ENCODE measurements around the gene CEP104.

The CEP104 gene

GRCh38 chr1:3893190-3893589 is 36.2 kb upstream of the CEP104 start:
- no peak for DNase-seq

DNA sequence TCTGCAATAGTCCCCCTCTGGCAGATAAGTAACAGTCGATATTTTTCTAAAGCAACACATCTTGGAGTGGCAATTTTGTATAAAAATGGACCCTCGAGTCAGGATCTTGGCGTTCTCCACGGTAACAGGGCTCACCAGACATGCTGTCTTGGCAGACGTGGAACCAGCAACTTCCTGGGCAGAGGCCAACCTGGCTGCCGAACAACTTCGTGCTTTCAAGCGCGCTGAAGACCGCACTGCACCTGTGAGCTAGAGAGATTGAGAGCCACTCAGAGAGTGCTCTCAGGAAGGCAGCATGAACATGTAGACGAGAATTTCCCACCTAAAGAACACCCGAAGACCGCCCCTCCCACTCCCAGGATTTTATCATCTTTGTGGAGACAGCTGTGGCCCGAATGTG is 35.7 kb upstream of the CEP104 start:
- DNase-seq, result no peak

- no peak for DNase-seq
Measured at GRCh38 chr1:3891329-3891865, 34.4 kb upstream of the CEP104 start.

GRCh38 chr1:3890389-3891328 is 33.6 kb upstream of the CEP104 start:
- DNase-seq, result no peak

DNA sequence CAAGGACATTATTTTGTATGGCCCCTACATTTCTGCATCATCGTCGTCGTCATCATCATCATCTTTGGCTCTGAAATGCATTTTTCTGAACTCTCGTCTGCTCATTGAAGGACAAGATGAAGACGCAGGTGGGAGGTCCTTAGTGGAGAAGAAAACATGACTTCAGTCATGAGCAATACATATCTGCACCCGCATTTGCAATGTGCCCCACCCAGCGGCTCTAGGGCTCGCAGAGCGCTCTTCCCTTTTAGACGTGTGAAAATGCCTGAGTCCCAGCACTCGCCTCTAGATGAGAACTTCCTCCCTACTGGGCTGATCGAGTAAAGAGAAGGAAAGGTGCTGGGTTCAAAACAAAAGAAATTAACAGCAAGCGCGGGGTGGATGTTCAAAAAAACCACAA is 32.9 kb upstream of the CEP104 start:
- DNase-seq, result no peak

DNA sequence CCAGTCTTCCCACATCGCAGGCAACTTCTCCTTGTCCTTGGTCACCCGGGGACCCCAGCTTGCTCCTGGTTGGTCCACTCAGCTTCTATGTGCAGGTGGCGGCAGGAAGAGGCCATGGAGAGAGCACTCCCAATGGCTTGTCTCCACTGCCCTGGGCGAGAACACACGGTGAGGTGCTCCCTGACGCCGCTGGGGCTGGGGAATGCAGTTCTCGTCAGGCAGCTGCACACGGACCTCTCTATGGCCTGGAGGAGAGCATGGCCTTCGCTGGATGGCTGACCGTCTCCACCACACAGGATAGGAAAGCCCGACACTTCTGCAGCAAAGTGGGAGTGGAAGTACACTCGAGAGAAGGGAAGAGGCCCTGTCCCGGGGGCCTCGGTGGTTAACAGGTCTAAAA is 31.3 kb upstream of the CEP104 start:
- no peak for DNase-seq

GRCh38 chr1:3886691-3887090 is 29.7 kb upstream of the CEP104 start:
- DNase-seq, result no peak

GRCh38 chr1:3886106-3886670 is 29.2 kb upstream of the CEP104 start:
- no peak for DNase-seq

DNA sequence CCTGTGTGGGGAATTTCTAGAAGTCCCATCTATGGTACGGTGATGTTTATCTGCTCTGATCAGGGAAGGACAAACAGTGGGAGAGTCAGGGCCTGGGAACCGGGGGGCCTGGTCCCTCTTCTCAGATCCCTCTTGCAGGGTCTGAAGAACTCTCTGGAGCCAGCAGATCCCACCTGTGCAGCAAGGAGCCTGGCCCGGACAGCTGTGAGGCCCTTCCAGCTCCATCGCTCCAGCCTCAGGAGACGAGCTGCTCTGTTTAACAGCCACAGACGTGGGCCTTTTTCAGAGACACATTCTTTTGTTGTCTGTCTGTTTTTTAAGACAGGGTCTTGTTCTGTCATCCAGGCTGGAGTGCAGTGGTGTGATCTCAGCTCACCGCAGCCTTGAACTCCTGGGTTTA is 28.6 kb upstream of the CEP104 start:
- DNase-seq, result no peak

GRCh38 chr1:3884966-3885365 is 28.0 kb upstream of the CEP104 start:
- DNase-seq, result no peak

GRCh38 chr1:3883194-3883925 is 26.3 kb upstream of the CEP104 start:
- DNase-seq, result no peak

GRCh38 chr1:3881193-3881480 is 24.1 kb upstream of the CEP104 start:
- DNase-seq, result no peak

DNA sequence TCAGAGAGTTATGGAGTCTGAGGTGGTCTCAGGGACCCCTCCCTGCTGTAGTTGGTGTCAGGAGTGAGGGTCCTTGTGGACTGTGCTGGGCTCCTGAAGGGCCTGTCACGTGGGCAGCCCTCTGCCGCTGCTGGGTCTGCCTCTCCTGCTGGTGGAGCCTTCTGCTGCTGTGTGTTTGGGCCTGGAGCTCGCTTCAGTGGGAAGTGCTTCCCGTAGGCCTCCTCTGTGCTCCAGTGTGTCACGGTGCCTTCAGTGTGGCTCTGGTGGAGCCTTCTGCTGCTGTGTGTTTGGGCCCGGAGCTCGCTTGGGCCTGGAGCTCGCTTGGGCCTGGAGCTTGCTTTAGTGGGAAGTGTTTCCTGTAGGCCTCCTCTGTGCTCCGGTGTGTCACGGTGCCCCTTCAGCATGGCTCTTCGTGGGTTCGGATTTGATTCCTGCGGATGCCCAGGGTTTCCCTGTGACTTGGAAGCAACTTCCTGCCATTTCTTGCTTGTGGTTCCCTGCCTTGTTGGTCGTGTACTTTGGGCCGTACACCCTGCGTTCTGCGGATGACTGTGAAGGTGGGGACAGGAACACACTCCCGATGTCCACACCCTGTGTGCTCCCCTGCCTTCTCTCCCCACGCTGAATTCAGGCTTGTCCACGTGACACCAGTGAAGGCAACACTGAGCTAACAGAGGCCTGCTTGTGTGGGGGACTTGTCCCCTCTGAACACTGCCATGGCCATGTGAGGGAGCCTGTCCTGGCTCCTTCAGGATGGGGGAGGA is 23.6 kb upstream of the CEP104 start:
- no peak for DNase-seq

- no peak for DNase-seq
Measured at GRCh38 chr1:3879787-3880428, 22.9 kb upstream of the CEP104 start.

- no peak for DNase-seq
Measured at GRCh38 chr1:3879099-3879498, 22.1 kb upstream of the CEP104 start.

DNA sequence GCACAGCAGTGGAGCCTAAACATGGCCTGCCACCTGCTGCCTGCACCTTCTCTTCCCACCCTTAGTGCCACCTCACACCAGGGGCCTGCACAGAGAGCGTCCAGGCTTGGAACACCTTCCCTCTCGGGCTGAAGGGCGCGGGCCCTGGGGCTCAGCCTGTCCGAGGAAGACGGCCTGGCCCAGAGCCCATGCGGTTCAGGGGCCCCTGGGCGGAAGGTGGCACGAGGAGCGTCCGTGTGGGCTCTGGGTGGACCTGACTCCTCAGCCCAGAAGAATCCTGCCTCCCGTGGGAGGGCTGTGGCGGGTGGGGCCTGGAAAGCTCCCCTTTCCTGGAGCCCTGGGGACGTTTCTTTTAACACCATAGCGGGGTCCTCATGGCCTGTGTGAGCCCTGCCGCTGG is 19.7 kb upstream of the CEP104 start:
- DNase-seq, result no peak

- DNase-seq, result no peak
Measured at GRCh38 chr1:3874736-3875135, 17.7 kb upstream of the CEP104 start.

DNA sequence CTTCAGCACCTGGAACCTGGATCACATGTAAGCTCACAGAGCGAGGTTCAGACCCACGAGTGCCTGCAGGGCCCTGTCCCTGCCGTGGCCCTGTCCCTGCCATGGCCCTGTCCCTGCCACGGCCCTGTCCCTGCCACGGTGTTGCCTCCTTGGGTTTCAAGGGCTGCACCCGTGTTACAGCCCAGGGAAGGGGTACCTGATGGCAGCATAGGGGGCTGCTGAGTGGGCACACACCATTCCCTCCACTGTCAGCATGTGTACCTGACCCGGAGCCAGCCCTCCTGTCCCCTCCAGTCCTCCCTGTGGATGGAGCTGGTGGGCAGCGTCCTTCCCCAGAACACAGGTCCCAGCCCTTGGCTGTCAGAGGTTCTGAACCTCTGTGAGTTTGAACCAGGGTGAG is 15.5 kb upstream of the CEP104 start:
- DNase-seq, result no peak

- no peak for DNase-seq
Measured at GRCh38 chr1:3871451-3871805, 14.4 kb upstream of the CEP104 start.

DNA sequence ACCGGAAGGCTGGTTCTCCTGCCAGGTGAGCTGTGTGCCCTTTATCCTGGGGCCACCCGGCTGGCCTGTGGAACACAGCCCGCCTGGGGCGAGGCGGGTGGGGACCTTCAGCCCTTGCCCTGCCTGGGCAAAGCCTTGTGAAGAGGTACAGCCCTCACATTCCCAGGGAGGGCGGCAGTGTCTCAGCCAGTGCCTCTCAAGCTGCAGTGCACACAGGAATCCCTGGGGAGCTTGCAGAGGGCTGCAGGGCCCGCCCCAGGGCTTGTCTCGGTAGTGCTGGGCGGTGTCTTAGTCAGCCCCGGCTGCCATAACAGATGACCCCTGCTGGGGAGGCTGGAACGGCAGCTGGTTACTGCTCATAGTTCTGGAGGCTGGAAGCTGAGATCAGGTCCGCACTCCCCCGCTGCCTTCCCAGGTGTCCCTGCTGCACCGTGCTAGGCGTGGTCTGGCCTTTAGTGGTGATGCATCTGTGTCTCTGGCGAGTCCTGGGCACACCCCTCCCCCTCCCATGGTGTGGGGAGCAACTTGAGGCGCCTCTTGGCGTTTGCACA is 12.8 kb upstream of the CEP104 start:
- DNase-seq, result no peak

DNA sequence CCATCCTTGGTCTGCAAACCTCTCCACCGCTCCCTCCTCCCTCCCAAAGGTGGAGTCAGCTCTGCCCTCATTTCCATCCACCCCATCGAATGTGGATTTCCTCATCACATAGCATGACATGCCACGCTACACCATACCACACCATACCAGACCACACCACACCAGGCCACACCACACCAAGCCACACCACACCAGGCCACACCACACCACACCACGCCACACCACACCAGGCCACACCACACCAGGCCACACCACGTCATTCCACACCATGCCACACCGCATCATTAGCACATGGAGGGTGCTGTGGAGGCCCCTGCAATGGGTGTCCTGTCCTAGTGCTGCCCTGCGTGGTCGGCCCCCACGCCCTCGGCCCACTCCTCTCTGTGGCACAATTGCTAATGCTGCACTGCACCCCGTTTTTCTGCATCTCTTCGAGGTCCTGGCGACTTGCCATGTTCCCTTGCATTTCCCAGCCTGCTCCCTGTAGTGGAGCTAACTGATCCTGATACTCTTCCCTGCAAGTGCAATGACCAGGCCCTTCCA is 11.5 kb upstream of the CEP104 start:
- no peak for DNase-seq

- no peak for DNase-seq
Measured at GRCh38 chr1:3865606-3866160, 8.7 kb upstream of the CEP104 start.
